Measurements from ENCODE around the gene MAST4.

MAST4 gene

DNA sequence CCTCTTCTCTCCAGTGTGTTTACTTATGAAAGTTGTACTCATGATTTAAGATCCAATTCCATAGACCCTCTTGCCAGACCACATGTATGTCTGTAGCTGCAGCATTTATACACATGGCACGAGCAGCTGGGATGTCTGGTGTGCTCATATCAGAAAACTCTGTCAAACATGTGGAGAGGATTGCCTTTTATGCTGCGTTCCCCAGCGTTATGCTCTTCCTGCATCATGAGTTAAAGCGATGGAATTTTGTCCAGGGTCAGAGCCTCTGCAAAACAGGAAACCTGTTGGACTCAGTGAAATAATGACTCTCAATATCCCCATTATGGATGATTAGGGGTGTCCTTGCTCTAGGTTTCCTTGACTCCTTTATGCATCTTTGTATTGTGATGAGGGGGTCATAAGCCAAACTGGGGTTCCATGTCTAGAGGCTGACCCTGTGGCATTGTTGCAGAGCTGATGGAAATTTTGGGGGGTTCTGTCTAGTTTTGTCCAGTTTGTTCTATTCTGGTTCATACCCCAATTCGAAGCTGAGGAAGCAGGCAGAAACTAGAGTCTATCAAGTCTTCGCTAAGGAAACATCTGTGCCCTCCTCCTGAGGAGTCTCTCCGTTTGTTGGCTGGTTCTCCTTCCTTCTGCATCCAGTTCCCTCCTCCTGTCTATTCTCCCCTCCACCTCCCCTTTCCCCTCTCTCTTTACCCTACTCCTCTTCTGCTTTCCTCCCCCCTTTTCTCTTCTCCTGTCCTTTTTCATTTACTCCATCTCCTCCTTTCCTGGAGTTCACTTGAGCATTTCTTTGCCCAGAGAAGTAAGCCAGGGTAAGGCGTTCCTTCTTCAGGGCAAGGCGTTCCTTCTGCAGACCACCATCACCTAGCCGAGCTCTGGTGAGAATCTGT, 252.8 kb downstream of the MAST4 start:
- TF ChIP-seq, protein P1, sequence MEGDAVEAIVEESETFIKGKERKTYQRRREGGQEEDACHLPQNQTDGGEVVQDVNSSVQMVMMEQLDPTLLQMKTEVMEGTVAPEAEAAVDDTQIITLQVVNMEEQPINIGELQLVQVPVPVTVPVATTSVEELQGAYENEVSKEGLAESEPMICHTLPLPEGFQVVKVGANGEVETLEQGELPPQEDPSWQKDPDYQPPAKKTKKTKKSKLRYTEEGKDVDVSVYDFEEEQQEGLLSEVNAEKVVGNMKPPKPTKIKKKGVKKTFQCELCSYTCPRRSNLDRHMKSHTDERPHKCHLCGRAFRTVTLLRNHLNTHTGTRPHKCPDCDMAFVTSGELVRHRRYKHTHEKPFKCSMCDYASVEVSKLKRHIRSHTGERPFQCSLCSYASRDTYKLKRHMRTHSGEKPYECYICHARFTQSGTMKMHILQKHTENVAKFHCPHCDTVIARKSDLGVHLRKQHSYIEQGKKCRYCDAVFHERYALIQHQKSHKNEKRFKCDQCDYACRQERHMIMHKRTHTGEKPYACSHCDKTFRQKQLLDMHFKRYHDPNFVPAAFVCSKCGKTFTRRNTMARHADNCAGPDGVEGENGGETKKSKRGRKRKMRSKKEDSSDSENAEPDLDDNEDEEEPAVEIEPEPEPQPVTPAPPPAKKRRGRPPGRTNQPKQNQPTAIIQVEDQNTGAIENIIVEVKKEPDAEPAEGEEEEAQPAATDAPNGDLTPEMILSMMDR (conservative IDR thresholded peaks at IDR 0.05; ENCODE audit: low read depth), result no peak
- ChIA-PET CTCF (no interaction called here), POLR2A (ENCODE audit: low non-redundant PET) (no interaction called here)
- DNase-seq (ENCODE audit: low spot score), result no peak
- peak overlapping the region; percentile 65; the same call in 1 of the 2 replicates for H3K27ac ChIP-seq

DNA sequence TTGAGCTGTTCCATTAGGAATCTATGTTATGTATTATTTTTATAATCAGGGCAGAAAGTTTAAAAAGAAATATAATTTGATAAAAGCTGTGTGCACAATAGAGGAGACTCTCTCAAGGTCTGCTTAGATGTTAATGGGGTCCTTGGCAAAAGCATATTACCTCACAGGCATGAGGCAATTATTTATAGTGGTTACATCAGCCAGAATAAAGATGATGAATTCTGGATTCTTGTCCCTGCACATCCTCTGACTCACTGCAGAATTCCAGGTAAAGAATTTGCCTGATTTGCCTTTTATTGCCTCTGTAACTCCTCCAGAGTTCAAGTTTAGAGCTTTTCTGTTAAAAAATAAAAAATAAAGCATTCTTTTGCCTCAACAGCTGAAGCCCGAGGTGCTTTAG, 253.6 kb downstream of the MAST4 start:
- TF ChIP-seq, protein P1 (conservative IDR thresholded peaks at IDR 0.05; ENCODE audit: low read depth), result no peak
- POLR2A ChIA-PET (ENCODE audit: low non-redundant PET), result no interaction called here
- peak; percentile 89 for DNase-seq (ENCODE audit: low spot score)
- peak overlapping the region; percentile 65; the same call in 1 of the 2 replicates for H3K27ac ChIP-seq
- CTCF ChIA-PET, result interaction anchor here (0.9 kb wide), 1 partner anchor 35 kb away, joined by 3 read pairs; no protein-coding TSS in a partner anchor

DNA sequence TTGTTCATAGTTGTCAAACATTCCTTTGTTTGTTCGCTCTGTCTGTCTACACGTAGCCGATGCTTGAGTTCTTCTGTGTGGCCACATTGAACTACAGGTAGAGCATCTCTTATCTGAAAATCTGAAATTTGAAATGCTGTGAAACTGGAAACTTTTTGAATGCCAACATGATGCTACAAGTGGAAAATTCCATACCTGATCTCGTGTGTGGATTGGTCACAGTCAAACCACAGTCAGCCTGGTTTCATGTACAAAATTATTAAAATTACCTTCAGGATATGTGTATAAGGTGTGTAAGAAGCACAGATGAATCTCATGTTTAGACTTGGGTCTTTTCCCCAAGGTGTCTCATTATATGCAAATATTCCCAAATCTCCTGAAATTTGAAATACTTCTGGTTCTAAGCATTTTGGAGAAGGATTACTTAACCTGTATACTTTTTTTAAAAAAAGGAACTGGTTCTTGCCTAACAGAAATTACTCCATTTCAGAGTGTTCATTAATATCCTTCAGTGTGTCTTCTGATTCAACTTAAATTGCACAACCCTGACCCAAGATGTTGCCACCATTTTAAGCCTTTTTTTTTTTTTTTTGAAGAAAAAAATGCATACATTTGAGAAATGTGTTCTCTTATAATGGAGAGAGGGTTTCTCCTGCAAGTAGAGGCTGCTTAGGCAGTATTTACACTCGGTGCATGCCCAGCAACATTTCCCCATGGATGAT, 254.3 kb downstream of the MAST4 start:
- ChIA-PET CTCF (interaction anchor here (0.9 kb wide), 1 partner anchor 36 kb away, joined by 3 read pairs; no protein-coding TSS in a partner anchor), POLR2A (ENCODE audit: low non-redundant PET) (no interaction called here)
- DNase-seq (ENCODE audit: low spot score), result peak; percentile 65
- no peak overlapping the region; the same call in 1 of the 2 replicates for H3K27ac ChIP-seq
- TF ChIP-seq, protein P1 (conservative IDR thresholded peaks at IDR 0.05; ENCODE audit: low read depth), result no peak

DNA sequence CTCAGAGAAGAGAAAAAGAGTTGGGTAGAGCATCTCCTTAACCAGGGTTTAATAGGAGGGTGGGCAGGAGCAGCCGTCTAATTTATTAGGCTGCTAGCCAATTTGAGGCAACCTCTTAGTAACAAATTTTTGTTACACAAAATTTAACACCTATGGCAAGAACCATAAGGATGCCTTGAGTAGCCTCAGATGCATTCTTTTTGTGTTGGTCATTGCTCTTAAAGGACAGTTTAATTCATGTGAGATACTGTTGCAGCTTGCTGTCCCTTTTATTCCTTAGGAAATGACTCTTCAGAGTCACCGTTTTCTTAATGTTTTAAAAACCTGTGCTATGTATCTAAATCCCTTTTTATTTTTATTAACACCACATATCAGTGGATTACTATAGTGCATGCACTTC, 255.1 kb downstream of the MAST4 start:
- CTCF ChIA-PET, result no interaction called here
- POLR2A ChIA-PET (ENCODE audit: low non-redundant PET), result no interaction called here
- H3K27ac ChIP-seq, result no peak overlapping the region
- no peak for DNase-seq (ENCODE audit: low spot score)
- TF ChIP-seq, protein P1 (conservative IDR thresholded peaks at IDR 0.05; ENCODE audit: low read depth), result no peak

DNA sequence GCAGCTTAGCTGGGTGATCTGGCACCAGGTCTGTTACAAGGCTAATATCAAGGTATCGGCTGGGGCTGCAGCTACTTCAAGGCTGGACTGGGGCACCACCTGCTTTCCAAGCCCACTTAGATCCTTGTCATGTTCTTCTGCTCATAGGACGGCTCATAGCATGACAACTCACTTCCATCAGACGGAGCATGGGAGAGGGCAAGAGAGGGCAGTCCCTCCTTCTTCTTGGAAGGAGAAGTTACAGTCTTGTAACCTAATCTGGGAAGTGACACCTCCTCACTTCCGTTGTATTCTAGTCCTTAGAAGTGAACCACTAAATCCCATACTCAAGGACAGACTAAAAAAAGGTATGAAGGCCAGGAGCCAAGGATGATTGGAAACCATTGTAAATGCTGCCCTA, 258.2 kb downstream of the MAST4 start:
- no peak overlapping the region for H3K27ac ChIP-seq
- DNase-seq (ENCODE audit: low spot score), result no peak
- TF ChIP-seq, protein P1 (conservative IDR thresholded peaks at IDR 0.05; ENCODE audit: low read depth), result no peak
- POLR2A ChIA-PET (ENCODE audit: low non-redundant PET), result no interaction called here
- CTCF ChIA-PET, result interaction anchor here (0.7 kb wide), 1 partner anchor 121 kb away, joined by 3 read pairs; no protein-coding TSS in a partner anchor

DNA sequence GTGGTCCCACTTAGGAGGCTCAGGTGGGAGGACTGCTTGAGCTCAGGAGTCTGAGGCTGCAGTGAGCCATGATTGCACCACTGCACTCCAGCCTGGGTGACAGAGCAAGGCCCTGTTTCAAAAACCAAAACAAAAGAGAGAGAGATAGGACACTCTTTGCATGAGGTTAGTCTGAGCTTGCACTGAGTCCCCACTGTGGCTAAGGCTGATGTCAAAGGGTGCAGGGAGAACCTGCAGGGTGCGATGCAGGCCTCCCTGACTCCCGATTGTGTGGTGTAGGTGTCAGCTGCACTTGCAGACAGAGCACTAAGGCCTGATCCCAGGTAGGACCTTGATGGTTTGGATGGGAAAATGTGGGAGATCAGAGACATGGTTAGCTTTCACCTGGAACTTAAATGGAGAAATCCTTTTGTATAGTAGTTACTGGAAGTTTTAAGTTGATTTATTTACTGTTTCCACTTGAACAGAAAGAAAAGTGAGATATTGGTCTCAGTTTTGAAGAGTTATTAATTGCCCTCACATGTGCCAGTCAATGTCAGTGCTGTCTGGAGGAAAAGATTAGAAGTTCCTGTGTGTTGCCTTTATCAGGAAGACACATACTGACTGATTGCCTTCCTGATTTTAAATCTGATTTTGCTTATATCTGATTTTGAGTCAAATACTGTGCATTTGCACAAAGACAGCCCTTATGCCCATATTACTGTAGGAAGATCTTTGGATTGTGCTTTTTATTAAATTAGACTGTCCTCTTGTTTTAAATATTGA, 260.0 kb downstream of the MAST4 start:
- DNase-seq (ENCODE audit: low spot score), result no peak
- H3K27ac ChIP-seq, result no peak overlapping the region
- ChIA-PET POLR2A (ENCODE audit: low non-redundant PET) (no interaction called here), CTCF (interaction anchor here (0.6 to 1.0 kb wide), 2 partner anchors 43 to 676 kb away, joined by 3 to 6 read pairs; no protein-coding TSS in a partner anchor)
- TF ChIP-seq, protein P1 (conservative IDR thresholded peaks at IDR 0.05; ENCODE audit: low read depth), result no peak

Data from RWPE1 (cell line).